Gastrocnemius medialis (tissue), 4 donors: Measurements from ENCODE around the gene CCL17. TPM values are rescaled to one million over a fixed set of nuclear protein-coding genes. Genes with fewer than 3 reads are reported as not detected.

Source experiments
- ATAC-seq, 2 donors: fragments of 150-250 bp; one replicate each; pipeline ENCODE4 v1.9.1; 2016
- DNase-seq, 2 donors: peaks; one replicate each; pipeline ENCODE4 v3.0.0-alpha.2; 2019
- H3K27ac ChIP-seq, 4 donors: fragments of 200-600 bp; sonication (generic); 1 replicate in 1 of 4; 2 replicates in 3 of 4; pipeline ENCODE4 v1.5.1; 2016 to 2018; ENCODE audit warnings: mild to moderate bottlenecking in 2 of 4, moderate library complexity in 1 of 4
- H3K27me3 ChIP-seq, 3 donors: fragments of 200-600 bp; sonication (generic) in 2 of 3; 1 replicate in 1 of 3; 2 replicates in 2 of 3; pipeline versions ENCODE4 v1.5.1 to v1.6.0; 2016 to 2019; ENCODE audit warnings: mild to moderate bottlenecking in 1 of 3, moderate library complexity in 1 of 3
- H3K36me3 ChIP-seq, 2 donors: fragments of 200-600 bp; sonication (generic) in 1 of 2; one replicate each; pipeline ENCODE4 v1.5.1; 2017 to 2018
- H3K4me1 ChIP-seq, 2 donors: fragments of 200-600 bp; sonication (generic) in 1 of 2; one replicate each; pipeline ENCODE4 v1.5.1; 2016 to 2017; ENCODE audit warnings: mild to moderate bottlenecking in 2 of 2
- H3K4me3 ChIP-seq, 4 donors: fragments of 200-600 bp; sonication (generic) in 3 of 4; 1 replicate in 1 of 4; 2 replicates in 3 of 4; pipeline ENCODE4 v1.5.1; 2016 to 2019; ENCODE audit warnings: mild to moderate bottlenecking in 2 of 4
- H3K9me3 ChIP-seq, 3 donors: fragments of 200-600 bp; sonication (generic) in 2 of 3; 1 replicate in 1 of 3; 2 replicates in 2 of 3; pipeline ENCODE4 v1.5.1; 2016 to 2019
- POLR2A ChIP-seq, 2 donors: fragments of 450-650 bp; IDR thresholded peaks; one replicate each; pipeline ENCODE4 v1.6.1; 2017; ENCODE audit warnings: antibody characterized with exemption in 2 of 2, mild to moderate bottlenecking in 2 of 2, moderate library complexity in 2 of 2
- in situ Hi-C, 4 donors: fragments of 200-750 bp; cut with MboI; loops; one replicate each; pipeline versions ENCODE4 v1.15.0 to v1.8.0; 2017; ENCODE audit warnings: low sequenced_read_pairs in 4 of 4
- intact Hi-C: fragments of 100-400 bp; cut with DNase I; formaldehyde crosslinking; loops from one replicate; pipeline ENCODE4 v1.15.1; 2023; ENCODE audit warnings: low total_unique reads
- total RNA-seq, 4 donors: library from RNA; depleted of rRNA; stranded (reverse); fragments of >200 nt; gene quantifications; one replicate each; pipeline versions ENCODE4 v1.1.0 to v1.2.3, GENCODE V29; 2016
- TF ChIP-seq, protein P1 (sequence below), 5 experiments: fragments of 450-650 bp in 3 of 5; fragments of 200-600 bp in 2 of 5; sonication (generic) in 2 of 5; IDR thresholded peaks in 4 of 5; conservative IDR thresholded peaks in 1 of 5; 1 replicate in 4 of 5; 2 replicates in 1 of 5; pipeline ENCODE4 v1.5.1; 2016 to 2019; ENCODE audit warnings: antibody characterized with exemption in 5 of 5, mild to moderate bottlenecking in 3 of 5, moderate library complexity in 3 of 5

Gene CCL17
- total RNA-seq, 4 donors from 2014 or later: not detected

DNA sequence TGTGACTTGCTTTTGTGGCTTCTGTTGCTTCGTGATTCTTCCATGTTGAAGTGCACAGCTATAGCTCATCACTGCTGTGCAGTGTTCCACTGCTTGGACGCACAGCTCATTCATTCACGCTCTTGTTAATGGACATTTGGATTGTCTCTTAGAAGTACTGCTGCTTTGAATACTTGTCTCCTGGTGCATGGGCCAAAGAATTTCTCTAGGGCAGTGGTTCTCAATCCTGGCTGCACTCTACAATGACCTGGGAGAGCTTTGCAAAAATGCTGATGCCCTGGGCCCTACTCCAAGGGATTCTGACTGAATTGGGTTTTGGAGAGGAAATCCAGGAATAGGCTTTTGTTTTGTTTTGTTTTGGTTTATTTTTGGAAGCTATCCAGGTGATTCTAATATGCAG is 20.0 kb downstream of the CCL17 start:
- peaks cover 0 to 5% of the 10 kb centered on the region in 2 donors for H3K4me1 ChIP-seq
- no peaks in the 10 kb centered on the region for H3K27me3 ChIP-seq
- DNase-seq (no peak), ATAC-seq (peak in 1 of 2 donors; percentile 26)
- intact Hi-C loops: no loop called here
- no peak overlapping the region for H3K4me3 ChIP-seq
- TF ChIP-seq, protein P1, sequence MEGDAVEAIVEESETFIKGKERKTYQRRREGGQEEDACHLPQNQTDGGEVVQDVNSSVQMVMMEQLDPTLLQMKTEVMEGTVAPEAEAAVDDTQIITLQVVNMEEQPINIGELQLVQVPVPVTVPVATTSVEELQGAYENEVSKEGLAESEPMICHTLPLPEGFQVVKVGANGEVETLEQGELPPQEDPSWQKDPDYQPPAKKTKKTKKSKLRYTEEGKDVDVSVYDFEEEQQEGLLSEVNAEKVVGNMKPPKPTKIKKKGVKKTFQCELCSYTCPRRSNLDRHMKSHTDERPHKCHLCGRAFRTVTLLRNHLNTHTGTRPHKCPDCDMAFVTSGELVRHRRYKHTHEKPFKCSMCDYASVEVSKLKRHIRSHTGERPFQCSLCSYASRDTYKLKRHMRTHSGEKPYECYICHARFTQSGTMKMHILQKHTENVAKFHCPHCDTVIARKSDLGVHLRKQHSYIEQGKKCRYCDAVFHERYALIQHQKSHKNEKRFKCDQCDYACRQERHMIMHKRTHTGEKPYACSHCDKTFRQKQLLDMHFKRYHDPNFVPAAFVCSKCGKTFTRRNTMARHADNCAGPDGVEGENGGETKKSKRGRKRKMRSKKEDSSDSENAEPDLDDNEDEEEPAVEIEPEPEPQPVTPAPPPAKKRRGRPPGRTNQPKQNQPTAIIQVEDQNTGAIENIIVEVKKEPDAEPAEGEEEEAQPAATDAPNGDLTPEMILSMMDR (IDR thresholded peaks at IDR 0.05 in 4 of 5, conservative IDR thresholded peaks at IDR 0.05 in 1 of 5): no peak
- TF ChIP-seq POLR2A (IDR thresholded peaks at IDR 0.05): no peak
- in situ Hi-C loops: loop anchor here in 2 of 4 donors (5.0 to 25.0 kb wide), 3 partner anchors 90 to 337 kb away; partner anchors contain the start of gene CPNE2 (in 1 of the 2)
- H3K9me3 ChIP-seq: no peaks in the 10 kb centered on the region
- no peak overlapping the region for H3K27ac ChIP-seq
- peaks cover 2 to 17% of the 10 kb centered on the region in 2 donors for H3K36me3 ChIP-seq

DNA sequence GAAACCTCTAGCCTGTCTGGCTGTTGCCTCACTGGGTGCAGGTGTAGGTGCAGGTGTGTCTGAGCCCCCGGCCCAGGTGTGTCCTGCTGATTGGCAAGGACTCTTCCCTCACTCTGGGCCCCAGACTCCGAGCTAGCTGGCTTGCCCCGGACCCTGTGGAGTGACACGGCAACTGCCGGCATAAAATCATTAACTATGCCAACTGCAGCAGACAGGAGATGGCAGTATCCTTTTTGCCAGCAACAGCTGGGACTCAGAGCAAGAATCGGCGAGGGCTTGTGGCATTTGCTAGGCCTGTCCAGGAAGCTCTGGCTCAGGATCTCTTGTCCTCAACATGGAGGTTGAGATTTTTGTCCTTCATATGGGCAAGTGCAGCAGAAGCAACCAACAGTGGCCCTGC is 21.8 kb downstream of the CCL17 start:
- Histone ChIP-seq H3K27me3 (no peaks in the 10 kb centered on the region), H3K9me3 (no peaks in the 10 kb centered on the region), H3K4me3 (no peak overlapping the region), H3K27ac (peak overlapping the region in 1 of 4 donors; percentile 13), H3K36me3 (peaks cover 2 to 34% of the 10 kb centered on the region in 2 donors), H3K4me1 (peaks cover 0 to 5% of the 10 kb centered on the region in 2 donors)
- intact Hi-C loops: no loop called here
- no peak for ATAC-seq
- no peak for DNase-seq
- TF ChIP-seq POLR2A (IDR thresholded peaks at IDR 0.05): no peak
- TF ChIP-seq, protein P1 (IDR thresholded peaks at IDR 0.05 in 4 of 5, conservative IDR thresholded peaks at IDR 0.05 in 1 of 5): no peak
- in situ Hi-C loops: loop anchor here in 1 of 4 donors (10.0 to 25.0 kb wide), 2 partner anchors 88 to 311 kb away; partner anchors contain the start of gene KATNB1

DNA sequence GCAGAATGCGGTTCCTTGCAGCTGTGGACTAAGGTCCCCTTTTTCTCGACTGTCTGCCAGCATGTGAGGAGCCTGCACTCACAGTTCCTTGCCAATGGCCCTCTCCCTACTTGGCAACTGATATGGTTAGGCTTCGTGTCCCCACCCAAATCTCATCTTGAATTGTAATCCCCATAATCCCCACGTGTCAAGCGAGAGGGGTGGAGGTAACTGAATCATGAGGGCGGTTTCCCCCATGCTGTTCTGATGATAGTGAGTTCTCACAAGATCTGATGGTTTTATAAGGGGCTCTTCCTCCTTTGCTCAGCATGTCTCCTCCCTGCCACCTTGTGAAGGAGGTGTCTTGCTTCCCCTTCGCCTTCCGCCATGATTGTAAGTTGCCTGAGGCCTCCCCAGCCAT is 22.7 kb downstream of the CCL17 start:
- Histone ChIP-seq H3K4me3 (no peak overlapping the region), H3K36me3 (peaks cover 2 to 44% of the 10 kb centered on the region in 2 donors), H3K27me3 (no peaks in the 10 kb centered on the region), H3K27ac (no peak overlapping the region), H3K9me3 (no peaks in the 10 kb centered on the region), H3K4me1 (peaks cover 0 to 5% of the 10 kb centered on the region in 2 donors)
- ATAC-seq: no peak
- DNase-seq: no peak
- in situ Hi-C loops: loop anchor here in 1 of 4 donors (10.0 to 25.0 kb wide), 2 partner anchors 87 to 310 kb away; partner anchors contain the start of gene KATNB1
- intact Hi-C loops: no loop called here
- TF ChIP-seq POLR2A (IDR thresholded peaks at IDR 0.05): no peak
- TF ChIP-seq, protein P1 (IDR thresholded peaks at IDR 0.05 in 4 of 5, conservative IDR thresholded peaks at IDR 0.05 in 1 of 5): no peak

DNA sequence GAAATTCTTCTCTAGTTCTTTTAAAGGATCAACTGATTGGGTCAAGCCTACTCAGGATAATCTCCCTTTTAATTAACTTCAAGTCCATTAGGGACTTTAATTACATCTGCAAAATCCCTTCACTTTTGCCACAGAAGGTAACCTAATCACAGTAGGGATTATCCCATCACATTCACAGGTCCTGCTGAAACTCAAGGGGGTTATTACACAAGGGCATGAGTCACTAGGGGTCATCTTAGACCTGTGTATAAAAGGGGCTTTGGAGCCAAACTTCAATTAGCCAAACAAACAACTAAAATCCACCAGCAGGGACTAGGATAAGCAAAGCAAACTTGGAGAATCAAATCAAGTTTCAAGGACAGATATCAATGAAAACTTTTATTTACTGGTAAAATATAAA is 23.3 kb downstream of the CCL17 start:
- Histone ChIP-seq H3K4me3 (no peak overlapping the region), H3K4me1 (peaks cover 0 to 5% of the 10 kb centered on the region in 2 donors), H3K9me3 (no peaks in the 10 kb centered on the region), H3K27me3 (no peaks in the 10 kb centered on the region), H3K27ac (no peak overlapping the region), H3K36me3 (peaks cover 2 to 49% of the 10 kb centered on the region in 2 donors)
- intact Hi-C loops: no loop called here
- DNase-seq: no peak
- ATAC-seq: peak in 1 of 2 donors; percentile 68
- in situ Hi-C loops: loop anchor here in 1 of 4 donors (10.0 to 25.0 kb wide), 2 partner anchors 87 to 309 kb away; partner anchors contain the start of gene KATNB1
- TF ChIP-seq, protein P1 (IDR thresholded peaks at IDR 0.05 in 4 of 5, conservative IDR thresholded peaks at IDR 0.05 in 1 of 5): no peak
- no peak for TF ChIP-seq POLR2A (IDR thresholded peaks at IDR 0.05)
